ENCODE data around the gene OR2D3. TPM values are rescaled to one million over a fixed set of nuclear protein-coding genes. Genes with fewer than 3 reads are reported as not detected.
"Not testable (repeated sequence)": the region's sequence is repeated elsewhere in the genome, so short reads cannot be mapped to it uniquely, and the experiment has no call there.

The OR2D3 gene
- total RNA-seq, 1 experiment from 2014 or later = not detected

GRCh38 chr11:6927030-6927617 is 6.3 kb downstream of the OR2D3 start:
- DNase-seq (ENCODE audit: low read depth) = no peak

GRCh38 chr11:6928916-6929315 is 8.1 kb downstream of the OR2D3 start:
- no peak for DNase-seq (ENCODE audit: low read depth)

- no peak for DNase-seq (ENCODE audit: low read depth)
Measured at GRCh38 chr11:6931146-6931713, 10.4 kb downstream of the OR2D3 start.

- DNase-seq (ENCODE audit: low read depth) = no peak
Measured at GRCh38 chr11:6932145-6932544, 11.3 kb downstream of the OR2D3 start.

- DNase-seq (ENCODE audit: low read depth) = no peak
Measured at GRCh38 chr11:6941970-6942369, 21.2 kb downstream of the OR2D3 start.

- DNase-seq (ENCODE audit: low read depth) = no peak
Measured at GRCh38 chr11:6943131-6943530, 22.3 kb downstream of the OR2D3 start.

GRCh38 chr11:6954248-6954647 is 33.4 kb downstream of the OR2D3 start:
- DNase-seq (ENCODE audit: low read depth) = not testable (repeated sequence)

- no peak for DNase-seq (ENCODE audit: low read depth)
Measured at GRCh38 chr11:6962141-6962540, 41.3 kb downstream of the OR2D3 start.

GRCh38 chr11:6962673-6963072 is 41.9 kb downstream of the OR2D3 start:
- DNase-seq (ENCODE audit: low read depth) = no peak

GRCh38 chr11:6968816-6969215 is 48.0 kb downstream of the OR2D3 start:
- peak; percentile 10 for DNase-seq (ENCODE audit: low read depth)

- peak; percentile 4 for DNase-seq (ENCODE audit: low read depth)
Measured at GRCh38 chr11:6969854-6970253, 49.1 kb downstream of the OR2D3 start.

Other genes with a start within 250 kb of the OR2D3 start
- 125 and 132 TPM in 2 replicates for gene MRPL17, start 237.7 kb upstream of the OR2D3 start, total RNA-seq (2014; rRNA removed; shearing (Covaris generic))
- not detected in 2 replicates for gene OR2AG2, start 149.0 kb upstream of the OR2D3 start, total RNA-seq (2014; rRNA removed; shearing (Covaris generic))
- not detected in 2 replicates for gene OR2AG1, start 138.0 kb upstream of the OR2D3 start, total RNA-seq (2014; rRNA removed; shearing (Covaris generic))
- not detected in 2 replicates for gene OR6A2, start 121.3 kb upstream of the OR2D3 start, total RNA-seq (2014; rRNA removed; shearing (Covaris generic))
- gene OR10A5, start 75.3 kb upstream of the OR2D3 start, total RNA-seq (2014; rRNA removed; shearing (Covaris generic)) = not detected in 2 replicates
- not detected in 2 replicates for gene OR10A2, start 57.9 kb upstream of the OR2D3 start, total RNA-seq (2014; rRNA removed; shearing (Covaris generic))
- not detected in 2 replicates for gene OR10A4, start 44.4 kb upstream of the OR2D3 start, total RNA-seq (2014; rRNA removed; shearing (Covaris generic))
- not detected in 2 replicates for gene OR2D2, start 28.5 kb upstream of the OR2D3 start, total RNA-seq (2014; rRNA removed; shearing (Covaris generic))
- 0.44 and 1.0 TPM in 2 replicates for gene ZNF215, start 5.4 kb downstream of the OR2D3 start, total RNA-seq (2014; rRNA removed; shearing (Covaris generic))
- gene ZNF214, start 99.3 kb downstream of the OR2D3 start, total RNA-seq (2014; rRNA removed; shearing (Covaris generic)) = 1.4 and 6.2 TPM in 2 replicates
- gene NLRP14, start 99.5 kb downstream of the OR2D3 start, total RNA-seq (2014; rRNA removed; shearing (Covaris generic)) = not detected in 2 replicates
- not detected in 2 replicates for gene RBMXL2, start 168.0 kb downstream of the OR2D3 start, total RNA-seq (2014; rRNA removed; shearing (Covaris generic))

Data from M059J (cell line).